Measurements from ENCODE around the gene SYNPR.

Gene SYNPR

DNA sequence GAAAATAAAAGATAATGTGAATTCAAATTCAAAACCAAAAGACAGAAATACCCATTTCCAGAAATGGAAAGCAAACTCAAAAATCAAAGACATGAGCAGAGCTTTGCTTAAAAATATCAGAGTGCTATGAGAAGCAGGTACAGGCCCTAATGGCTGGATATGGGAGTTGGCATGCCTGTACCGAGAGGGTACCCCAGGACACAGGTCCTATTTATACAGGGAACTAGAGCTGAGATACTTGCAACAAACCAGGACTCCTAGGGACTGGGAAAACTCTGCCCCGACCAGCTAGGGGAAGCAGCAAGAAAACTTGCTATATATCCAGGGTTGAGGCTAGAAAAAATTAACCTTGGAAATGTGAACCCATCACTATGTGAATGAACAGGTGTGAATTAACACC, 36.0 kb upstream of the SYNPR start:
- TF ChIP-seq ARNTL (CRISPR knock-in tag; IDR thresholded peaks at IDR 0.05; ENCODE audit: borderline replicate concordance, low read depth) = no peak
- no peak for TF ChIP-seq ZC3H10 (CRISPR knock-in tag; IDR thresholded peaks at IDR 0.05)
- TF ChIP-seq, protein P1, sequence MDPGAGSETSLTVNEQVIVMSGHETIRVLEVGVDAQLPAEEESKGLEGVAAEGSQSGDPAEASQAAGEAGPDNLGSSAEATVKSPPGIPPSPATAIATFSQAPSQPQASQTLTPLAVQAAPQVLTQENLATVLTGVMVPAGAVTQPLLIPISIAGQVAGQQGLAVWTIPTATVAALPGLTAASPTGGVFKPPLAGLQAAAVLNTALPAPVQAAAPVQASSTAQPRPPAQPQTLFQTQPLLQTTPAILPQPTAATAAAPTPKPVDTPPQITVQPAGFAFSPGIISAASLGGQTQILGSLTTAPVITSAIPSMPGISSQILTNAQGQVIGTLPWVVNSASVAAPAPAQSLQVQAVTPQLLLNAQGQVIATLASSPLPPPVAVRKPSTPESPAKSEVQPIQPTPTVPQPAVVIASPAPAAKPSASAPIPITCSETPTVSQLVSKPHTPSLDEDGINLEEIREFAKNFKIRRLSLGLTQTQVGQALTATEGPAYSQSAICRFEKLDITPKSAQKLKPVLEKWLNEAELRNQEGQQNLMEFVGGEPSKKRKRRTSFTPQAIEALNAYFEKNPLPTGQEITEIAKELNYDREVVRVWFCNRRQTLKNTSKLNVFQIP (CRISPR knock-in tag; IDR thresholded peaks at IDR 0.05; ENCODE audit: borderline replicate concordance, low read depth) = no peak
- no peak for TF ChIP-seq TCF4 (CRISPR knock-in tag; IDR thresholded peaks at IDR 0.05; ENCODE audit: borderline replicate concordance)
- no peak for TF ChIP-seq BACH2 (CRISPR knock-in tag; IDR thresholded peaks at IDR 0.05; ENCODE audit: borderline replicate concordance)
- TF ChIP-seq OSR1 (CRISPR knock-in tag; IDR thresholded peaks at IDR 0.05) = no peak
- TF ChIP-seq, protein P2, sequence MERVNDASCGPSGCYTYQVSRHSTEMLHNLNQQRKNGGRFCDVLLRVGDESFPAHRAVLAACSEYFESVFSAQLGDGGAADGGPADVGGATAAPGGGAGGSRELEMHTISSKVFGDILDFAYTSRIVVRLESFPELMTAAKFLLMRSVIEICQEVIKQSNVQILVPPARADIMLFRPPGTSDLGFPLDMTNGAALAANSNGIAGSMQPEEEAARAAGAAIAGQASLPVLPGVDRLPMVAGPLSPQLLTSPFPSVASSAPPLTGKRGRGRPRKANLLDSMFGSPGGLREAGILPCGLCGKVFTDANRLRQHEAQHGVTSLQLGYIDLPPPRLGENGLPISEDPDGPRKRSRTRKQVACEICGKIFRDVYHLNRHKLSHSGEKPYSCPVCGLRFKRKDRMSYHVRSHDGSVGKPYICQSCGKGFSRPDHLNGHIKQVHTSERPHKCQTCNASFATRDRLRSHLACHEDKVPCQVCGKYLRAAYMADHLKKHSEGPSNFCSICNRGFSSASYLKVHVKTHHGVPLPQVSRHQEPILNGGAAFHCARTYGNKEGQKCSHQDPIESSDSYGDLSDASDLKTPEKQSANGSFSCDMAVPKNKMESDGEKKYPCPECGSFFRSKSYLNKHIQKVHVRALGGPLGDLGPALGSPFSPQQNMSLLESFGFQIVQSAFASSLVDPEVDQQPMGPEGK (CRISPR knock-in tag; IDR thresholded peaks at IDR 0.05; ENCODE audit: borderline replicate concordance) = no peak
- TF ChIP-seq ESRRG (CRISPR knock-in tag; IDR thresholded peaks at IDR 0.05) = no peak
- TF ChIP-seq, protein P3, sequence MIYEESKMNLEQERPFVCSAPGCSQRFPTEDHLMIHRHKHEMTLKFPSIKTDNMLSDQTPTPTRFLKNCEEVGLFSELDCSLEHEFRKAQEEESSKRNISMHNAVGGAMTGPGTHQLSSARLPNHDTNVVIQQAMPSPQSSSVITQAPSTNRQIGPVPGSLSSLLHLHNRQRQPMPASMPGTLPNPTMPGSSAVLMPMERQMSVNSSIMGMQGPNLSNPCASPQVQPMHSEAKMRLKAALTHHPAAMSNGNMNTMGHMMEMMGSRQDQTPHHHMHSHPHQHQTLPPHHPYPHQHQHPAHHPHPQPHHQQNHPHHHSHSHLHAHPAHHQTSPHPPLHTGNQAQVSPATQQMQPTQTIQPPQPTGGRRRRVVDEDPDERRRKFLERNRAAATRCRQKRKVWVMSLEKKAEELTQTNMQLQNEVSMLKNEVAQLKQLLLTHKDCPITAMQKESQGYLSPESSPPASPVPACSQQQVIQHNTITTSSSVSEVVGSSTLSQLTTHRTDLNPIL (CRISPR knock-in tag; IDR thresholded peaks at IDR 0.05; ENCODE audit: low read depth) = no peak
- no peak for TF ChIP-seq GLIS3 (CRISPR knock-in tag; IDR thresholded peaks at IDR 0.05)
- TF ChIP-seq ZNF8 (CRISPR knock-in tag; IDR thresholded peaks at IDR 0.05) = no peak
- no peak for TF ChIP-seq ZFP3 (CRISPR knock-in tag; IDR thresholded peaks at IDR 0.05)
- ATAC-seq = no peak

DNA sequence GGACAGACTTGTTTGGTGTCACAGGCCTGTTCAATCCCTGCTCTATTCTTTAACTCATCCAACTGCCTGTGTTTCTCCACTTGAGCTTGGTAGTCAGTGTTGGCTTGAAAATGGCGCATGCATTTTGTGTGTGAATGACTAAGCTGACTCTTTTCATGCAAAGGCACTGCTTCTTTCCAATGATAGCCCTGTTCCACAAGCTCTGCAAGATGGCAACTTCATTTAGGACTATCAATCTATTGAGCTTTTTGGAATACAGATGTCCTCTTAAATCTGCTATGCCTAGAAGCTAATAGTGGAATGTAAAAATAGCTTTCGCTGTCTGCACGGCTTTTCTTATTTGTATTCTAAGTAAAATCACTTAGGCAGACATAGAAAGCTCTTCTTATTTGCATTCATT, 33.6 kb upstream of the SYNPR start:
- ATAC-seq = no peak
- TF ChIP-seq BACH2 (CRISPR knock-in tag; IDR thresholded peaks at IDR 0.05; ENCODE audit: borderline replicate concordance) = no peak

DNA sequence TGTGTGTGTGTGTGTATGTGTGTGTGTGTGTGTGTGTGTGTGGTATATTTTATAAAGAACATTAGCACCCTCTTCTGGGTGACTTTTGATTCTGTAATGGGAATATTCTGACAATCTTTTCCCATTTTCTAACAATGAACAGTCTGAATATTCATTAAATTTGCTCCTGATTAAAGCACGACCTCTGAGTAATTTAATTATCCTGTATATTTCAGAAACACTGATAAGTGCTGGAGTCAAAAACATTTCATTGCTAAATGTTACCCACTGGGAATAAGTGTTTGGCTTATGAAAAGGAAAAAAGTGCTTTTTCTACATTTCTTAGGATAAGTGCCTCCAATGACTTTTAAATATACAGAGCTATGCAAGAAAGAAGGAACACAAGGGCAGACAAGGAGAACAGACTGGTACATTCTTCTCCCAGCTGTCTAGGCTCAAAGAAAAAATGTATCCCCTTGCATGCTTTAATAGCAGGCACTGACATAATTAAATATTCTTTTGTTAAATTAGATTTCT, 32.3 kb upstream of the SYNPR start:
- no peak for TF ChIP-seq SNAI2 (CRISPR knock-in tag; IDR thresholded peaks at IDR 0.05)
- no peak for TF ChIP-seq RARB (CRISPR knock-in tag; IDR thresholded peaks at IDR 0.05)
- 0 out of 2 replicates have a peak, but pooled peaks have one; percentile 26 for TF ChIP-seq ISL1 (CRISPR knock-in tag; IDR thresholded peaks at IDR 0.05)
- TF ChIP-seq, protein P2 (CRISPR knock-in tag; IDR thresholded peaks at IDR 0.05; ENCODE audit: borderline replicate concordance) = no peak
- TF ChIP-seq TCF4 (CRISPR knock-in tag; IDR thresholded peaks at IDR 0.05; ENCODE audit: borderline replicate concordance) = no peak
- ATAC-seq = no peak

DNA sequence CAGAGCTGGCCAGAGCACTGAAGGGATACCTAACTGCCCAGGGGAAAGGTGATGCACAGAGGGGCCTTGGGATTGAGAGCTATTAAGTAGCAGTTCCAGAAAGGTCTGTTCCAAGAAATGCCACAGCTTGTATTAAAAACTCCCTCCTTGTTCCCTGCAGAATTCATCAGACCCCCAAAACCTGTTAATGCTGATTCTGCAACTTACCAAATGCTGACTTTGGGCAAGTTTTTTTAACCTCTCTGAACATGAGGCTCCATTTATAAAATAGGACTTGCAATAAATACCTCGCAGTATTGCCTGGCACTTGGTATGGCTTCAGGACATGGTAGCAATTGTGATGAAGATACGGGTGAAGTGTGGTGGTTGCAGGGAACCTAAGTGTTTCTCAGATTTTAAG, 30.1 kb upstream of the SYNPR start:
- no peak for TF ChIP-seq ZFP30 (CRISPR knock-in tag; IDR thresholded peaks at IDR 0.05)
- TF ChIP-seq ZNF565 (CRISPR knock-in tag; conservative IDR thresholded peaks at IDR 0.05; ENCODE audit: low read depth) = no peak
- no peak for TF ChIP-seq BACH2 (CRISPR knock-in tag; IDR thresholded peaks at IDR 0.05; ENCODE audit: borderline replicate concordance)
- TF ChIP-seq, protein P2 (CRISPR knock-in tag; IDR thresholded peaks at IDR 0.05; ENCODE audit: borderline replicate concordance) = no peak
- TF ChIP-seq, protein P4, sequence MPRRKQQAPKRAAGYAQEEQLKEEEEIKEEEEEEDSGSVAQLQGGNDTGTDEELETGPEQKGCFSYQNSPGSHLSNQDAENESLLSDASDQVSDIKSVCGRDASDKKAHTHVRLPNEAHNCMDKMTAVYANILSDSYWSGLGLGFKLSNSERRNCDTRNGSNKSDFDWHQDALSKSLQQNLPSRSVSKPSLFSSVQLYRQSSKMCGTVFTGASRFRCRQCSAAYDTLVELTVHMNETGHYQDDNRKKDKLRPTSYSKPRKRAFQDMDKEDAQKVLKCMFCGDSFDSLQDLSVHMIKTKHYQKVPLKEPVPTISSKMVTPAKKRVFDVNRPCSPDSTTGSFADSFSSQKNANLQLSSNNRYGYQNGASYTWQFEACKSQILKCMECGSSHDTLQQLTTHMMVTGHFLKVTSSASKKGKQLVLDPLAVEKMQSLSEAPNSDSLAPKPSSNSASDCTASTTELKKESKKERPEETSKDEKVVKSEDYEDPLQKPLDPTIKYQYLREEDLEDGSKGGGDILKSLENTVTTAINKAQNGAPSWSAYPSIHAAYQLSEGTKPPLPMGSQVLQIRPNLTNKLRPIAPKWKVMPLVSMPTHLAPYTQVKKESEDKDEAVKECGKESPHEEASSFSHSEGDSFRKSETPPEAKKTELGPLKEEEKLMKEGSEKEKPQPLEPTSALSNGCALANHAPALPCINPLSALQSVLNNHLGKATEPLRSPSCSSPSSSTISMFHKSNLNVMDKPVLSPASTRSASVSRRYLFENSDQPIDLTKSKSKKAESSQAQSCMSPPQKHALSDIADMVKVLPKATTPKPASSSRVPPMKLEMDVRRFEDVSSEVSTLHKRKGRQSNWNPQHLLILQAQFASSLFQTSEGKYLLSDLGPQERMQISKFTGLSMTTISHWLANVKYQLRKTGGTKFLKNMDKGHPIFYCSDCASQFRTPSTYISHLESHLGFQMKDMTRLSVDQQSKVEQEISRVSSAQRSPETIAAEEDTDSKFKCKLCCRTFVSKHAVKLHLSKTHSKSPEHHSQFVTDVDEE (CRISPR knock-in tag; IDR thresholded peaks at IDR 0.05) = no peak
- TF ChIP-seq, protein P3 (CRISPR knock-in tag; IDR thresholded peaks at IDR 0.05; ENCODE audit: low read depth) = no peak
- no peak for TF ChIP-seq SNAI2 (CRISPR knock-in tag; IDR thresholded peaks at IDR 0.05)
- TF ChIP-seq ISL1 (CRISPR knock-in tag; IDR thresholded peaks at IDR 0.05) = no peak
- TF ChIP-seq TCF4 (CRISPR knock-in tag; IDR thresholded peaks at IDR 0.05; ENCODE audit: borderline replicate concordance) = no peak
- no peak for TF ChIP-seq ARNTL (CRISPR knock-in tag; IDR thresholded peaks at IDR 0.05; ENCODE audit: borderline replicate concordance, low read depth)
- TF ChIP-seq ZFP3 (CRISPR knock-in tag; IDR thresholded peaks at IDR 0.05) = no peak
- TF ChIP-seq TOX (CRISPR knock-in tag; IDR thresholded peaks at IDR 0.05; ENCODE audit: borderline replicate concordance) = no peak
- no peak for TF ChIP-seq ESRRG (CRISPR knock-in tag; IDR thresholded peaks at IDR 0.05)
- TF ChIP-seq CSDC2 (CRISPR knock-in tag; IDR thresholded peaks at IDR 0.05) = no peak
- no peak for ATAC-seq

Measured in SK-N-SH treated with all-trans-retinoic acid at 6 μM for 48 hours (cell line).